AG09319 (cell line): ENCODE data around the gene CTNNA3.

Source experiments
- DNase-seq: peaks from one replicate; pipeline ENCODE4 v3.0.0-alpha.2; 2010; ENCODE audit warnings: low read depth; ENCODE audit errors: extremely low read depth
- TF ChIP-seq, protein P1 (sequence below): IDR thresholded peaks from 2 replicates; pipeline ENCODE4 v1.5.1; 2011; ENCODE audit warnings: low read depth, mild to moderate bottlenecking, inconsistent platforms, low read length, moderate library complexity

Gene CTNNA3

DNA sequence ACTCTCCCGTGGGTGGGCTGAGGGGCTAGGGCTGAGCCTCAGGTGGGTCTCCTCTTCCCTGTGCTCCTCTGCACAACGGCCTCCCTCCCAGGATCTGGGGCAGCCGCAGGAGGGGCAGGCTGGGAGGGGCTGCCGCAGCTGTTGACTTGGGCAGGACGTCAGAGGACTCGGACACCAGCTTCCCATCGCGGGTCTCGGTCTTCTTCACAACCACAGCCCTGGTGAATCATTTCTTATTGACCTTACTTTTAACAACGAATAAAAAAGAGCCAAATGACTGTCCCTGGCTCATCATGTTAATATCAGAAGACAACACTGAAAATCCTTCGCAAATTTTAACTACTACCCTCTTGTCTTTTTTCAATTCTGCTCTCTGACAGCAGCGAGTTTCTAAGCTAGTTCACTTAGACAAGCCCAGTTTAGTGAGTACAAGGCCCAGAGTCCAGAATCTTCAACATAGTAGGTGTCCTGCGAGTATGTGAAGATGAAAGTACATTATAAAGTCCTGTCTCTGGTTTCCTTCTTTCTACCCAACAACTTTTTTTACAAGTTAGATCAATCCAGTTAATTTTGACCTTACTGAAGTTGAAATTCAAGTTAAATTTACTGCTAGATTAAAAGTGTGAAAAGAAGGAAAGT, 32.4 kb downstream of the CTNNA3 start:
- no peak for DNase-seq
- TF ChIP-seq, protein P1, sequence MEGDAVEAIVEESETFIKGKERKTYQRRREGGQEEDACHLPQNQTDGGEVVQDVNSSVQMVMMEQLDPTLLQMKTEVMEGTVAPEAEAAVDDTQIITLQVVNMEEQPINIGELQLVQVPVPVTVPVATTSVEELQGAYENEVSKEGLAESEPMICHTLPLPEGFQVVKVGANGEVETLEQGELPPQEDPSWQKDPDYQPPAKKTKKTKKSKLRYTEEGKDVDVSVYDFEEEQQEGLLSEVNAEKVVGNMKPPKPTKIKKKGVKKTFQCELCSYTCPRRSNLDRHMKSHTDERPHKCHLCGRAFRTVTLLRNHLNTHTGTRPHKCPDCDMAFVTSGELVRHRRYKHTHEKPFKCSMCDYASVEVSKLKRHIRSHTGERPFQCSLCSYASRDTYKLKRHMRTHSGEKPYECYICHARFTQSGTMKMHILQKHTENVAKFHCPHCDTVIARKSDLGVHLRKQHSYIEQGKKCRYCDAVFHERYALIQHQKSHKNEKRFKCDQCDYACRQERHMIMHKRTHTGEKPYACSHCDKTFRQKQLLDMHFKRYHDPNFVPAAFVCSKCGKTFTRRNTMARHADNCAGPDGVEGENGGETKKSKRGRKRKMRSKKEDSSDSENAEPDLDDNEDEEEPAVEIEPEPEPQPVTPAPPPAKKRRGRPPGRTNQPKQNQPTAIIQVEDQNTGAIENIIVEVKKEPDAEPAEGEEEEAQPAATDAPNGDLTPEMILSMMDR, result no peak

DNA sequence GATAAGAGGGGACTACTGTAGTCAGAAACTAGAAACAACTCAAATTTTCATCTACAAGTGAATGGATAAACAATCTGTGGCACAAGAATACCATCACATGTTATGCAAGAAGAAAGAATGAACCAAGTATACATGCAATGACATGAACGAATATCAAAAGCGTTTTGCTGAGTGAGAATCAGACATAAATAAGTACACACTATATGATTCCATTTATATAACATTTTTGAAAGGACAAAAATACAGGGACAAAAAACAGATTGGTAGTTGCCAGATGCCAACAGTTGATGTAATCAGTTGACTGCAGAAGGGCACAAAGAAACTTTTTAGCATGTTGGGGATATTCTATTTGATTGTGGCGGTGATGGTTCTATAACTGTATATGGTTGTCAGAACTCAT, 33.6 kb downstream of the CTNNA3 start:
- no peak for DNase-seq
- TF ChIP-seq, protein P1, result no peak

DNA sequence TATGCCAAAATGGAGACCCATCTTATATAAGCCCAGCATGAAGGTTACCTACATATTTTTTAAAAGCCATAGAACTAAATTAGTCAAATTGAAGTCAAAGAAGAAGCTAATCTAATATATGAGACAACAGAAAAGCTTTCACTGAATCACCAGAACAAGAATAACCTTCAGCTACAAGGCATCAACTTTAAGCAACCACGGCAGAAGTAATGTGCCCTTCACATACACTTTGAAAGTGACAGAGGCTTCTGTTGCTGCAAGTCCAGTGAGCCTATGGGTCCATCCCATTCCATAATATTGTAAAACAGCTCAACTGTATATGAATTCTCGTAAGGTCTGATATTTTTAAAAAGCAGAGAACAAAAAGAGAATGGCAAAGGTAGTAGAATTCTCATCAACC, 36.5 kb downstream of the CTNNA3 start:
- TF ChIP-seq, protein P1, result no peak
- no peak for DNase-seq

DNA sequence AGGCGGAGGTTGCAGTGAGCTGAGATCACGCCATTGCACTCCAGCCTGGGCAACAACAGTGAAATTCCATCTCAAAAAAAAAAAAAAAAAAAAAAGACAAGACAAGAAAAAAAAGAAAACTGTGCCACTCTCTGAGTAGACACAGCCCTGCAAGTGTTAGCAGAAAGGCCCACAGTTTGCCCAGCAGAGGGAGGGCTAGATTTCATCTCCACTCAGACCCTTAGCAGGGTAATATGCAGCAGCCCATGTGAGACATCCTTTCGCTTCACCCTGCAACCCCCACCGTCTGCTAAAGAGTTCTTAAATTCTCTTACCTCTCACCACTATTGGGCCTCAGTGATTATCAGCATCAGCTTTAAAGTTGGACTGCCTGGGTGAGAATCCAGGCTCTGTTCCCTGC, 38.2 kb downstream of the CTNNA3 start:
- TF ChIP-seq, protein P1, result no peak

DNA sequence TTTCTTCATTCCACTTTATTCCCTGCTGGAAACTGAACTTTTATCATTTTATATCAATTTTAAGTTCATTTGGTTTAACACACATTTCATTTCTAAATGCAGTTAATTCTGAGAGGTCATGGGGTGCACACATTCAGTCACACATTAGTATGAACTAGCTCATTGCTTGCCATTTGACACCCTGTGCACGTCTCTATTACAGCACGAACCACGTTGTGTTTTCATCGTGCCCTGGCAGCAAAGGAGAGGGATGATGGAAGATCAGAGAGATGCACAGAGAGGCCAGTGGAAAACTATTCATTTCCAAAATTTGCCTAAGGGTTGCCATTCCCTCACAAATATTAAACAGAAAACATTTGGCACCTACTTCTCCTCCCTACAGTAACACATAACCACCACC, 45.4 kb downstream of the CTNNA3 start:
- DNase-seq, result no peak
- TF ChIP-seq, protein P1, result no peak

More for the DNA sequence above, 38.2 kb downstream of the CTNNA3 start:
- DNase-seq, result no peak

DNA sequence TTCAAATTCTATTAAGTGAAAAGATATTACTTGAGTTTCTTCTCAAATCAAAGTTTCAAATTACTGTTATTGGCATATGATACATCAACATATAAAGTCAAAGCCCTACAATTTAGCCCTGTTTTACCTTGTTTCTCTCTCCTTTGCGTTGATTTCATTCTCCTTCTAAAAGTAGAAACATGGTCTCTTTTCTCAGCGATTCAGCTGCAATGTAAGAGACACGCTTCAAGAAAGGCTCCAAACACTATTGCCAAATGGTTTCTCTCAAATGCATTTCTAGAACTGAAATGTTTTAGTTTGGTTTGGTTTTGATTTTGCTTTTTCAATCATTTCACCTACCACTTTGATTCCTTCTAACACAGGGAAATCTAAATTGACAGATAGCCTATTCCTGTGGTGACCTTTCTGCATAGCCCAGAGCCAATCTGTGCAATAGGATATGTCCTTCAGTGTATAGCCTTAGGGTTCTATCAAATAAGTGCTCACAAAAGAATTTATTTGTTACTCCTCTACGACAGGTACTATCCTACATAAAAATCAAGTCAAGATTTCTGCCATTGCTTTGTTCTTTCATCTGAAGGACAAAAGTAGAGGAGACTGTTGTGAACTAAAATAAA, 47.3 kb downstream of the CTNNA3 start:
- DNase-seq, result no peak
- TF ChIP-seq, protein P1, result no peak

DNA sequence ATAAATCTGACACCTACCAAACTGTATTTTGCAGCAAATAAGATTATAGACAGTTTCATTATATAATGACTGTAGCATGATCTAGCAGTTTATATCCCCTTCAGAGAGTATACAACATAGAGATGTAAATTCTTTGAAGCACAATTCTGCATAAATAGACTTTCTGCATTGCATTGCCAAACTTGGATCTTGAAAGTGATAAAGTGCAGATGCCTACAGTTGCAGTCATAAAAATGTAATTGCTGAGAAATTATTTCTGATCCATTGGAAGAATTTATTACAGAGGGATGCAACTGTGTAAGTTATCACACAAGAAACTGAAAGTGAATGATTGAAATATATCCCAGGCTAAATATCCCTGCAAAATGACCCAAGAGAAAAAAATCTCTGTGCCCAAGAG, 65.1 kb downstream of the CTNNA3 start:
- no peak for DNase-seq

More for the DNA sequence above, 65.1 kb downstream of the CTNNA3 start:
- TF ChIP-seq, protein P1, result no peak
